ENCODE measurements around the gene CCSAP.

DNA sequence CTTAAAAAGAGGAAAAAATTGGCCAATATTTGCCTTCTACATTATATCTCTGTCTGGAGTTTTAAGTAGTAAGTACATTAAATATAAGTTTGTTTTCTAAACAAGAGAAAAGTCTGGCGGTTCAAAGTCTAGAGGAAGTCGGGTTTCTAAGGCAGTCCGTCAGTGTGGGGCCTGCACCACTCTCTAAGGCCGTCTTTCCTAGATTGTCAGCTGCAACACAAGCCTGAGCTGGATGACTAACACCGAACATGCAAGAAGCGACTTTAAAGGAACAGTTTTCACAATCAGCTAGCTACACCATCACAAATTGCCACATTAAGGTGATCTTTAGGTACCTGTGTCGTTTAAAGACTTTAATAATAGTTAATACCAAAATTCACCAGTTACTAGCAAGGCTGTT, 19.6 kb downstream of the CCSAP start:
- TF ChIP-seq, protein P1, sequence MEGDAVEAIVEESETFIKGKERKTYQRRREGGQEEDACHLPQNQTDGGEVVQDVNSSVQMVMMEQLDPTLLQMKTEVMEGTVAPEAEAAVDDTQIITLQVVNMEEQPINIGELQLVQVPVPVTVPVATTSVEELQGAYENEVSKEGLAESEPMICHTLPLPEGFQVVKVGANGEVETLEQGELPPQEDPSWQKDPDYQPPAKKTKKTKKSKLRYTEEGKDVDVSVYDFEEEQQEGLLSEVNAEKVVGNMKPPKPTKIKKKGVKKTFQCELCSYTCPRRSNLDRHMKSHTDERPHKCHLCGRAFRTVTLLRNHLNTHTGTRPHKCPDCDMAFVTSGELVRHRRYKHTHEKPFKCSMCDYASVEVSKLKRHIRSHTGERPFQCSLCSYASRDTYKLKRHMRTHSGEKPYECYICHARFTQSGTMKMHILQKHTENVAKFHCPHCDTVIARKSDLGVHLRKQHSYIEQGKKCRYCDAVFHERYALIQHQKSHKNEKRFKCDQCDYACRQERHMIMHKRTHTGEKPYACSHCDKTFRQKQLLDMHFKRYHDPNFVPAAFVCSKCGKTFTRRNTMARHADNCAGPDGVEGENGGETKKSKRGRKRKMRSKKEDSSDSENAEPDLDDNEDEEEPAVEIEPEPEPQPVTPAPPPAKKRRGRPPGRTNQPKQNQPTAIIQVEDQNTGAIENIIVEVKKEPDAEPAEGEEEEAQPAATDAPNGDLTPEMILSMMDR (IDR thresholded peaks at IDR 0.05): no peak
- no peak for TF ChIP-seq EP300 (IDR thresholded peaks at IDR 0.05; ENCODE audit: low read depth)
- TF ChIP-seq POLR2A (IDR thresholded peaks at IDR 0.05): no peak
- TF ChIP-seq POLR2AphosphoS5 (IDR thresholded peaks at IDR 0.05): no peak
